Measurements from ENCODE around the gene MBIP.
A peak's percentile ranks its signal among the peaks of the same experiment; 100 is the strongest.
"Not testable (repeated sequence)": the region's sequence is repeated elsewhere in the genome, so short reads cannot be mapped to it uniquely, and the experiment has no call there.

The MBIP gene

GRCh38 chr14:36320200-36320896 lies at the start of gene MBIP:
Gene MBIP, minus strand, starts transcription at chr14:36320637. Its CDS starts 49 bp downstream, at chr14:36320588.
- peak; percentile 94 for DNase-seq

DNA sequence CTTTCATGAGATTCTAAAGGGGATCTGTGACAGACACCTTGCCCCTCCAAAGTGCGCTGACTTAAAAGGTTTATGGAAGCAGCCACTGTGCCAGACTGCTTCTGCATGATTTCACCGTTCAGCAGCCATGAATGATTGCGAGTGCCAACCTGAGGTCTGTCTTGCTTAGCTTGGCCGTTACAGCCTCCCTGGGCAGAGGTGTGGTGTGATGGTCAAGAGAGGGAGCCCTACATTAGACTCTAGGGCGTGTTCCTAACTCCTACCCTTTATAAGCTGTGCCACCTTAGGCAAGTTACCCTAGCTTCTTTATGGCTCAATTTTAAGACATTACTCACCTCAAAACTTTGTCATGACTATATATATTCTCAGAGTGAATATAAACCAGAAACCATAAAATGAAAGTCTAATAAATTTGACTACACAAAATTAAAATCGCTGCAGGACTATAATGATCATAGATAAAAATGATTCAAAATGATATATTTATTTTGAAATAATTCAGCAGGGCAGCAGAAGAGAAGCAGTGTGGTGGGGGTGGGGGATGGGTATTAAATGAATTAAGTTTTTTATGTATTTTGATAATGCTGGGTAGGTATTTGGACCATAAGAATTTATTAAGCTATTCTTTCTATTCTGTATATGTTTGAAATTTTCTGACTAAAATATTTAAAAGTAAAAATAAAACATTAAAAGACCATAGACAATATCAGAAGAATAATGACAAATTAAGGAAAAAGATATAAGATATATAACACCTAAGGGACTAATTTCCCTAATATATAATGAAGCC lies 47.7 kb upstream of the MBIP start:
- no peak for DNase-seq

GRCh38 chr14:36365766-36366165 lies 45.3 kb upstream of the MBIP start:
- DNase-seq, result no peak

DNA sequence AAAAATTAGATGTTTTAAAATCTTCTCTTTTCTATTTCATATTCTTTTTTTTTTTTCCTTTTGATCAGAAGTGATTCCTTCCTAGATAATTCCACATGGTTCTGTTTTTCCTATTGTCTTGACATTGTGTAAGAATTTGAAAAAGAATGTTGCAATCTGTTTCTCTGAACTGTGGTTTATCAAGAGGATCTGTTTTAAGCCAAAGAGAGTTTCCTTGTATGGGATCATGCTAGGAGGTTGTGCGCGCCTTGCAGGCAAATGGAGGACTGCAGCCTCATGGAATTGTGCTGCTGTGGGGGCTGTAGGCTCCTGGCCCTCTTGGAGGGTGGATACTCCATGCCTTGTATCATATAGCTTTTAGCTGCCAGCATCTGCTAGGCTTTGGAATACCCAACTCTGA lies 43.3 kb upstream of the MBIP start:
- DNase-seq, result no peak

DNA sequence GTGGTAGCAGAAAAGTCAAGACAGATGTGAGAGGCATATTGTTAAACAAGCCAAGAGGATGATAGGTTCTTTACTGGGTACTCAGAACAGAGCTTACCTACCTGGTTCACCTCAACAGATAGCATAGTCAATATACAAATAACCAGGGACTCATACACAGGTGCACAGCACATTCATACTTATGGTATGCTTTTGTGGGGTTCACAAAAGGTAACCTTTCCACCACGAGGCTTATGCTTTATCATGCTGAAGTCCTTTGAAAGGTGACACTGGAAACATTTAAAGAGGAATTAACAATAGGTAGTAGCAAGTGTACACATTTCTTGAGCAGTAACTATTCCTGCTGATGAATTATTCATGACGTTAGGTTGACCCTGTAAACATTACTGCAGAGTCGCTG lies 42.2 kb upstream of the MBIP start:
- DNase-seq, result no peak

DNA sequence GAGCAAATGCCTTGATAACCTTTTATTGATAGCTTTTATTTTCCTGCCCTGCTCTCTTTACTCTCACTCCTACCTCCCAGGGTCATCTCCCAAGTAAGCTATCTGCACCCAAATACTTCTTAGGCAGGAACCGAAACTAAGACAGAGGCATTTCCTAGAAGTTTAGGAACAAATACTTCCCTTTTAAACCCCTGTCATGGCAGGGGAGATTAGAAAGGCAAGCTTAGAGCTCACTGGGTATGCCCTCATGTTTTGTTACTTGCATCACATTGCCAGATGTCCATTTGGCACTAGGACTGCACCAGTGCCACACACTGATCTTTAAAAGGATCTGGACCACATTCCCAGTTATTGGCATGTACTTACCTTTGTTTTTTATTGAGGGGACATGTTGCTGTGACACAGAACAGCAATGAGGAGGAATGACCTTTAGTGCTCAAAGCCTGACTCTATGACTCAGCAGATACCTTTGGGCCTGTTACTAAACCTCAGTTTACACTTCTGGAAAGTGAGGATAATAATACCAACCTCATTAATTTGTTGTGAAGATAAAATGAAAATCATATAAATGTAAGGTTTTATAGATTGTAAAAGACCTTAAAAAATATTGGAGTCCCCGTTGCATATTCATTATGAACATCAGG lies 40.9 kb upstream of the MBIP start:
- DNase-seq, result no peak

DNA sequence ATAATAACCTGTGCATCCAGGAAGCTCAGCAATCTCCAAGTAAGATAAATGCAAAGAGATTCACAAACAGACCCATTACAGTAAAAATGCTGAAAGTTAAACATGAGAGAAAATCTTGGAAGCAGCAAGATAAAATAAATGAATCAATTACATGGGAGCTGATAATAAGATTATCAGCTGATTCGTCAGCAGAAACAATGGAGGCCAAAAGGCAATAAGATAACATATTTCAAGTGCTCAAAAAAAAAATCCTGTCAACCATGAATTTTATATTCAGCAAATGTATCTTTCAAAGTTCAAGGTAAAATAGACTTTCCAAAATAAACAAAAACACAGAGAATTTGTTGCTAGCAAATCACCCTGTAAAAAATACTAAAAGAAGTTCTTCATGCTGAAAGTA lies 36.4 kb upstream of the MBIP start:
- DNase-seq, result no peak

GRCh38 chr14:36346052-36346451 lies 25.6 kb upstream of the MBIP start:
- DNase-seq, result no peak

DNA sequence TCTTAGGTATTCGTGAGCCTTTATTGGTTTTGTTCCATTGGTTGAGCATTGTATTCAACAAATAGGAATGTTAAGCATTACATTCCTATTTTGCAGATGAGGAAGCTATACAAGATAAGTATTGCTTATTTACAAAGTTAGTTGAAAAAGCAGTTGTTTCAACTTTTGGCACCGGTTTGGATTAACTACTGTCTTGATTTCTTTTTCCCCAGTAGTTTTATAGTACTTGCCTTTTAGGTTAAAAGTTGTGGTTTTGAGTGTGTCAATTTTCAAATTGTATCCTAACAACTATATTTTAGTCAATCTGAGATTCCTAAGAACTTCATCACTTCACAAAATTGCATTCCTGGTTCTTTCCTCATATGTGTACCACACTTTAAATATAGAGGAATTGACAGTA lies 23.8 kb upstream of the MBIP start:
- DNase-seq, result no peak

DNA sequence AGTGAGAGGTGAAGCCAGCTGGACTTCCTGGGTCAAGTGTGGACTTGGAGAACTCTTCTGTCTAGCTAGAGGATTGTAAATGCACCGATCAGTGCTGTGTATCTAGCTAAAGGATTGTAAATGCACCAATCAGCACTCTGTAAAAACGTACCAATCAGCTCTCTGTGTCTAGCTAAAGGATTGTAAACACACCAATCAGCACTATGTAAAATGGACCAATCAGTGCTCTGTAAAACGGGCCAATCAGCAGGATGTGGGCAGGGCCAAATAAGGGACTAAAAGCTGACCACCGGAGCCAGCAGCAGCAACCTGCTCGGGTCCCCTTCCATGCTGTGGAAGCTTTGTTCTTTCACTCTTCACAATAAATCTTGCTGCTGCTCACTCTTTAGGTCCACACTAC lies 21.4 kb upstream of the MBIP start:
- not testable (repeated sequence) for DNase-seq

- DNase-seq, result no peak
Observed at GRCh38 chr14:36340276-36340890, 19.9 kb upstream of the MBIP start.

GRCh38 chr14:36339816-36340215 lies 19.4 kb upstream of the MBIP start:
- no peak for DNase-seq

- no peak for DNase-seq
Observed at GRCh38 chr14:36333119-36333518, 12.7 kb upstream of the MBIP start.

GRCh38 chr14:36327573-36327972 lies 7.1 kb upstream of the MBIP start:
- DNase-seq, result not testable (repeated sequence)

DNA sequence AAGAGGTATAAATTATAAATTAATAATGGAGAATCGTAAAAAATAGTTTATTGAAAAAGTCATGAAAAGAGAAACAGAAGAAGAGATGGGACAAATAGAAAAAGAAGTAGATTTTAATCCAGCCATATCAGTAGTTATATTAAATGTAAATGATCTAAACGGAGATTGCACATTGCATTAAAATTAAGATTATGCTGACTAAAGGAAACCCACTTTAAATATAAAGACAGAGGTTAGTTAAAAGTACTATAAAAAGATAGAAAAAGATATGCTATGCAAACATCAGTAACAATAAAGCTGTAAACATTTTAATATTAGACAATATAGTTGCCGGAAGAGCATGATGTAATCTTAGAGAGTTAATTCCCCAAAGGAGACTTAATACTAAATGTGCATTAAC lies 5.4 kb upstream of the MBIP start:
- no peak for DNase-seq

GRCh38 chr14:36324897-36325296 lies 4.5 kb upstream of the MBIP start:
- no peak for DNase-seq

DNA sequence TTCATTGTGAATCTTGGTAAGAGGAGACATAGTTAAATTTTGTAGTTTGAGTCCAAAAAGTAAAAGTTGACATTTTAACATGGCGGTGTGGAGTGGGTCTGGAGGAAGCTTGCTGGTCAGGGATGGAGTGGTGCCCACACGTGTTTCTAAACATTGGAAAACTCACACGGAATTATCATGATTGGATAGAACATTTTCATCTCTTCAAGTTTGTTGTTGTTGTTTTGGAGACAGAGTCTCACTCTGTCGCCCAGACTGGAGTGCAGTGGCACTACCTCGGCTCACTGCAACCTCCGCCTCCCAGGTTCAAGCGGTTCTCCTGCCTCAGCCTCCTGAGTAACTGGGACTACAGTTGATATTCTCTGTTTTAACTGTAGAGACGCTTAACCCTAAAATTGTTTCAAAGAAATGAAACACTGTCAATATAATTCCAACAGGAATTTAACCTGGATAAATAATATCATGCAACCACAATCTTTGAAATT lies 502 bp upstream of the MBIP start:
- no peak for DNase-seq

DNA sequence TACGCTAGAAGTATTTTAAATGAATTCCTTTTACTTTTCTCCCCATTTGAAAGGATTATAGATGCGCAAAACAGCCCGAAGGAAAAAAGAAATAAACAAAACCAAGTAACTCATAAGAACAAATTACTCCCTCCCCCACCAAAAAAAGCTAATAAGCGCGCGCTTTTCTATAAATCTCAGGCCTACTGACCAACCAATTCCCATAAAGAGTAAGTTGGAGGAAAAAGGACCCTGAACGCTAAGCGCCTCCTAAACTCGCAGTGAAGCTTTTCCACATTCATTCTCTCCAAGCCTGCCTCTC lies 588 bp downstream of the MBIP start:
- no peak for DNase-seq

DNA sequence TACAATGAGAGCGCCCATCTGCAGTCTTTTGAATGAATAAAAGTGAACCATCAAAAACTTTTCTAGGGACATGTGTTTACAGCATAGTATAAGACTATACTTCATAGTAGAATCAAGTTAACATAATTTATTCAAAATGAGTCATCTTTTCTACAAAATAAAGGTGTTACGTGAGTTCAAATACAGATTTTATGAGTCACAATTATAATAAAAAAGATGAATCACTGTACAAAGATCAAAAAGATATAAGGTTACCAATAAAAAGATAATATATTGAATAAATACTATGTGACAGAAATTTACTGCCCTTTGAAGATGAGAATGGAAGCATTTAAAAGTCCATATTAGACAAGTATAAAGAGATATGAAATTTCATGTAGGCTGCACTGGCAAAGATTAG lies 2.8 kb downstream of the MBIP start:
- no peak for DNase-seq

GRCh38 chr14:36316131-36316530 lies 4.3 kb downstream of the MBIP start:
- no peak for DNase-seq

- DNase-seq, result no peak
Observed at GRCh38 chr14:36315159-36315853, 5.1 kb downstream of the MBIP start.

DNA sequence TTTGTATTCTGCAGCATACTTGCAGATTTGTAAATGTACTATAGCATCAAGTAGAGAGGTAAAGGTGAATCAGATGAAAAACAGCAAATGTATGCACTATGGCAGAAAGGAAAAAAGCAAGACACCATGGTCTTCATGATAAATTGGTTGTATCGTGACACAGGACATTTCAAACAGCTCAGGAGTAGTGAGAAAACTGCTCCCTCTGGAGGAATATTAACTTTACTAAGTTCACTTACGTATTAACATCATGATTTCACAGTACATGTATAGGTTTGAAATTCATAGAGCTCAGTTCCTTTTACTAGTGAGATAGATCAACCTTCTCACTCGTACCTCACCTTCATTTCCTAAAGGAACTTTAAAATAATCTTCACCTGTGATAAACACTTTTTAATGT lies 6.5 kb downstream of the MBIP start:
- DNase-seq, result no peak

GRCh38 chr14:36313206-36313605 lies 7.2 kb downstream of the MBIP start:
- DNase-seq, result no peak

Data from NCI-H1694 treated with DMSO at 0.1 percent for 48 hours (cell line).